ENCODE data around the gene TRAF3.
"Not testable (repeated sequence)": the region's sequence is repeated elsewhere in the genome, so short reads cannot be mapped to it uniquely, and the experiment has no call there.

Gene TRAF3

DNA sequence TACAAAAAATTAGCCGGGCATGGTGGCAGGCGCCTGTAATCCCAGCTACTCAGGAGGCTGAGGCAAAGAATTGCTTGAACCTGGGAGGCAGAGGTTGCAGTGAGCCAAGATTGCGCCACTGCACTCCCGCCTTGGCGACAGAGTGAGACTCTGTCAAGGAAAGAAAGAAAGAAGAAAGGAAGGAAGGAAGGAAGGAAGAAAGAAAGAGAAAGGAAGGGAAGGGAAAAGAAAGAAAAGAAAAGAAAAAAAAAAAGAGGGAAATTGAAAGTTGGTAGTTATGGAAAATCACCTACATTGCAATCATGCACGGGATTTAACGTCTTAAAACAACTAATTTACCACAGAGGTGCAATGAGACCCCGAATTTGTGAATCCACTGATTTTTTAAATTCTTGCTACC, 11.5 kb upstream of the TRAF3 start:
- not testable (repeated sequence) for H3K4me3 Mint-ChIP-seq; H3K27ac Mint-ChIP-seq; H3K36me3 Mint-ChIP-seq (ENCODE audit: low read depth); H3K27me3 Mint-ChIP-seq; H3K9me3 Mint-ChIP-seq
- peaks cover 16% of the 10 kb centered on the region for H3K4me1 Mint-ChIP-seq (ENCODE audit: low read depth)

DNA sequence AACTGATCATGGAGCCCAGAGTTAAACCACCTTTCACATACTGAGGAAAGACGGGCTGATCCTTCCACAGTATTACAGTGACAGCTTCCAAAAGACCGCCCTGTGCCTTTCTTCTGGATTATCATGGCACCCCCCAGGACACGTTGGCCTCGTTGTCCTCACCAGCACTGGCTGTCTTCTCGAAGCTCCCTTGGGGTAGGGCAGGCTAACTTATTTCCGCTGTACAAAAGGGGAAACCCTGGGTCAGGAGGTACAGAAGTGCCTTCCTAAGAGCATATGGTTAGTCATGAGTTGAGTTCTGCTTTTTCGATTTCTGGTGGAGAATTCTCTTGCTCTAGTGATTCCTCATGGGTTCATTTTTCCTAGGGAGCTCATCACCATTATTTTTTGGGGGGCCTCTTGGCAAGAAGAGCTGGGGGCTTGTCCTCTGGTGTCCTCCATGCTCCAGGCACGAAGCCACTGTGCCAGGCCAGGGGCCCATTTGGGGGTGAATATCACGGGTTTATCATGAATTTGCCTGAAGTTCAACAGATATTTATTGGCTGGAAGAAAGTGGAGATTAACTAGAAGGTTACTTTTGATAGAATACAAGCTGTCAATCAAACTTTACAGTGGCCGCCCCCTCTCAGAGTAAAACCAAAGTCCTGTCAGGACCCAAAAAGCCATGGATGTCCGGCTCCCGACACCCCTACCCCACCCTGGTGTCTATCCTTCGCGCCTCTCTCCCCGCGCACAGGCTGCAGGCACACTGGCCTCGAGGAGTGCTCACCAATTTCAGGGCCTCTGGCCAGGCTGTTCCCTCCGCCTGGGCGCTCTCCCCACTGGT, 8.8 kb upstream of the TRAF3 start:
- Mint-ChIP-seq H3K4me3 (no peak overlapping the region), H3K9me3 (no peaks in the 10 kb centered on the region), H3K4me1 (ENCODE audit: low read depth) (peaks cover 19% of the 10 kb centered on the region), H3K36me3 (ENCODE audit: low read depth) (no peaks in the 10 kb centered on the region), H3K27me3 (no peaks in the 10 kb centered on the region), H3K27ac (peak overlapping the region; percentile 77)

DNA sequence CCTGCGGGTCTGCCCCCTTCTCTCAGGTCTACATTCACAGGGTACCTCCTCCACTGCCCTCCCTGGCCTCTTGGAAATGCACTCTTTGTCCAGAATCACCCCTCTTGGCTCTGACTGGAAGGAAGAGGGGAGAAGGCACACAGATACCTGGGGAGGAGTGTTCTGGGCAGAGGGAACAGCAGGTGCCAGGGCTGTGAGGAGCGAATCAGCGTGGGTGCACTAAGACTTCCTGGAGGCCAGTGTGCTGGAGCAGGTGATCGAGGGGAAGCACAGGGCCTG, 8.3 kb upstream of the TRAF3 start:
- Mint-ChIP-seq H3K27me3 (no peaks in the 10 kb centered on the region), H3K27ac (no peak overlapping the region), H3K36me3 (ENCODE audit: low read depth) (no peaks in the 10 kb centered on the region), H3K4me3 (no peak overlapping the region), H3K9me3 (no peaks in the 10 kb centered on the region), H3K4me1 (ENCODE audit: low read depth) (peaks cover 21% of the 10 kb centered on the region)

DNA sequence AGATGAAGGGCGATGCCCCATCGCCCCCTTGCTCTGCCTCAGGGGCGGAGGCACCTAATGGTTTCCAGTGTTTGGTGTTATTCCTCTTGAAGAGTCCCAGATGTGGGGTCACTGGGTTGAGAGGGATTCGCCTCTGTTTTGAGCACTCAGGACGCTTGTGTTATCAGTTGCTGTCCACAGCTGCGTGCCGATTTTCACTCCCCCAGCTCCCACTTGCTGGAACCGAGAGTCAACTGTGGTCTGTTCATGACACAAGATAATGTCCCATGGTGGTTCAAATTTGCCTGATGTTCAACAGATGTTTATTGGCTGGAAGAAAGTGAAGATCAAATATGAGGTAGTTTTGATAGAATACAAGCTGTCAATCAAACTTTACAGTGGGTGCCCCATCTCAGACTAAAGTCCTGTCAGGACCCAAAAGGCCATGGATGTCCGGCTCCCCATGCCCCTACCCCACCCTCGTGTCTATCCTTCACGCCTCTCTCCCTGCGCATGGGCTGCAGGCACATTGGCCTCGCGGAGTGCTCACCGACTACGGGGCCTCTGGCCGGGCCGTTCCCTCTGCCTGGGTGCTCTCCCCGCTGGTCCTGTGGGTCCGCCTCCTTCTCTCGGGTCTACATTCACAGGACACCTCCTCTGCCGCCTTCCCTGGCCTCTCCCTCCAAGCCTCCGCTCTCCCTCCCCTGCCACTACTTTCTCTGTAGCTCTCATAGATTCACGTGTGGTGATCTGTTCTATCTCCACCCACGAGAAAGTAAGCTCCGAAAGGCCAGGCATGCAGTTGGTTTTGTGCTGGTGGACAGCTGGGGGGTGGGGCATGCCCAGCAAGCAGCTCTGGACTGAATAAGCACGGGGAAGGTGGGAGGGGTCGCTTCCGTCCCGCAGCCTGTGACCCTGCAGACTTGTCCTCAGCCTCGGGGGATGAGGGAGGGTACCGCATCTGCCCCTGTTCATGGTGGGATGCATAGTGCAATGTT, 6.8 kb upstream of the TRAF3 start:
- Mint-ChIP-seq H3K9me3 (no peaks in the 10 kb centered on the region), H3K4me3 (no peak overlapping the region), H3K27me3 (no peaks in the 10 kb centered on the region), H3K36me3 (ENCODE audit: low read depth) (no peaks in the 10 kb centered on the region), H3K27ac (peak overlapping the region; percentile 8), H3K4me1 (ENCODE audit: low read depth) (peaks cover 27% of the 10 kb centered on the region)

DNA sequence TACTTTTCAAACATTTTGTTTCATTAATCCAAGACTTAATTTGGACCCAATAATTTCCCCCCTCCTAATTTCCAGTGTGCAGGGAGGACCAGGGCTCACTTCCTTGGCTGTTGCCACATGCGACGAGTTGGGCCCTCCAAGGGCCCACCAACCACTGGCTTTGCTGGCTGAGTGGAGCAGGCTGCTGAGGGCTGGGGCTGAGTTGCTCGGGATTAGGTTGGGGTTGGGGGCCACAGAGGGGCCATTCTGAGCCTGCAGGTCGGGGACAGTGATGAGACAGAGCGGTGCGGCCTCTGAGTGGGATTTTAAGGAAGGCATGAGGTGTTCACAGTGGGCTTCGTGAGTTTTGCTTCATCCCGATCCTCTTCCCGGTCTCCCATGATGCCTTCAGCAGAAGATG, 6.1 kb upstream of the TRAF3 start:
- Mint-ChIP-seq H3K9me3 (no peaks in the 10 kb centered on the region), H3K27me3 (no peaks in the 10 kb centered on the region), H3K4me3 (no peak overlapping the region), H3K36me3 (ENCODE audit: low read depth) (no peaks in the 10 kb centered on the region), H3K4me1 (ENCODE audit: low read depth) (peaks cover 34% of the 10 kb centered on the region), H3K27ac (no peak overlapping the region)

DNA sequence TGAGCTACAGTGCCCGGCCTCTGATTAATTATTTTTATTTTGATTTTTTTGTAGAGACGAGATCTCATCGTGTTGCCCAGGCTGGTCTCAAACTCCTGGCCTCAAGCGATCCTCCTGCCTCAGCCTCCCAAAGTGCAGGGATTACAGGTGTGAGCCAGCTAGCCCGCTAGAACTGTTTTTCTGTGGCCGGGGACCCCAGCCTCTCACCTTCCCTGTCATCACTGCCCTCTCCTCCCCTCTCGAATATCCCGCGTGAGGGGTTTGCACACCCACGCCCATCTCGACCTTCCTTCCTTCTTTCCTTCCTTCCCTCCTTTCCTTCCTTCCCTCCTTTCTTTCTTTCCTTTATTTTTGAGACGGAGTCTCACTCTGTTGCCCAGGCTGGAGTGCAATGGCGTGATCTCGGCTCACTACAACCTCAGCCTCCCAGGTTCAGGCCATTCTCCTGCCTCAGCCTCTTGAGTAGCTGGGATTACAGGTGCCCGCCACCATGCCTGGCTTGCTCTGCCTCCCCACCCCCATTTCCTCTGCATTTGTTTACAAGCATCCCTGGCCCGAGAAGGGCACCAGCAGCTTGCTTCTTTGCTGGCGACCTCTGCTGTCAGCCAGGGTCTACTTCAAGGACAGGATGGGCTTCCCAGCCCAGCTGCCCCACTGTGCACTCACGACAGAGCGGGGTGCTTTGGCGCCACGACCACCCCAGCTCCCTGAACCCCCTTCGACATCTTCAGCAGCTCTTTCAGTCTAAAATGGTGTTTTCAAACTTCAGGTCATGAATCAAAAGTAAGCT, 4.3 kb upstream of the TRAF3 start:
- Mint-ChIP-seq H3K27me3 (no peaks in the 10 kb centered on the region), H3K27ac (peak overlapping the region; percentile 50), H3K9me3 (no peaks in the 10 kb centered on the region), H3K36me3 (ENCODE audit: low read depth) (no peaks in the 10 kb centered on the region), H3K4me3 (no peak overlapping the region), H3K4me1 (ENCODE audit: low read depth) (peaks cover 40% of the 10 kb centered on the region)

DNA sequence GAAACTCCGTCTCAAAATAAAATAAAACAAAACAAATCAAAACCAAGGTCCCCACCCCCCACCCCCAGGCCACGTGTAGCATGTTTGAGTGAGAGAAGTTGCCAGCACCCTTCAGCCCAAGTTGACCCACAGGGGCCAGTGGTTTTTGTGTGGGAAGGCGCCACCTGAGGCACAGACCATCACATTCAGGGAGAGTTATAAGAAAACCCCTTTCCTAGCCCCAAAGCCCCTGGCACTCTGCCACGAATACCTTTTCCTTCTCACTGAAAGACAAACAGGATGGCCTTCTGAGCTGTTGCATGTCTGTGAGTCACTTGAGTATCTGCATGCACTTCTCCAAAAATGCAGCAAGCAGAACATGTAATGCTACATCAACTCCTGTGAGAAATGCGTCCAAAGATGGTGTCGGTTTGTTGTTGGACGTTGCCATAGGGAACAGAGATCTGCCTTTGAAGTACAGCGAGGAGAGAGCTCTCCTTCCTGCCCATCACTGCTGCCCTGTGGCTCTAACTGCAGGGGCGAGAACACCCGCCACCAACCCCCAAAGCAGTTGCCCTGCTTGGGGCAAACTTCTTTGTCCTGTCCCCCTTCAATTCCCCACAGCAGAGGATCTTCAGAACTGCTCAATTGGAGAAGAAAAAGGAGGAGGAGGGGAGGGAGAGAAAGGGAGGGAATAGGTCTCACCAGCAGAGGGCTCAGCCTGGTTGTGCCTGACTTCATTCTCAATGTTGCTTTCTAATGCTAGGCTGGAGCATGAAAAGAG, 2.7 kb upstream of the TRAF3 start:
- Mint-ChIP-seq H3K27me3 (no peaks in the 10 kb centered on the region), H3K4me1 (ENCODE audit: low read depth) (peaks cover 43% of the 10 kb centered on the region), H3K4me3 (peak overlapping the region; percentile 60), H3K36me3 (ENCODE audit: low read depth) (peaks cover 14% of the 10 kb centered on the region), H3K27ac (peak overlapping the region; percentile 89), H3K9me3 (no peaks in the 10 kb centered on the region)

DNA sequence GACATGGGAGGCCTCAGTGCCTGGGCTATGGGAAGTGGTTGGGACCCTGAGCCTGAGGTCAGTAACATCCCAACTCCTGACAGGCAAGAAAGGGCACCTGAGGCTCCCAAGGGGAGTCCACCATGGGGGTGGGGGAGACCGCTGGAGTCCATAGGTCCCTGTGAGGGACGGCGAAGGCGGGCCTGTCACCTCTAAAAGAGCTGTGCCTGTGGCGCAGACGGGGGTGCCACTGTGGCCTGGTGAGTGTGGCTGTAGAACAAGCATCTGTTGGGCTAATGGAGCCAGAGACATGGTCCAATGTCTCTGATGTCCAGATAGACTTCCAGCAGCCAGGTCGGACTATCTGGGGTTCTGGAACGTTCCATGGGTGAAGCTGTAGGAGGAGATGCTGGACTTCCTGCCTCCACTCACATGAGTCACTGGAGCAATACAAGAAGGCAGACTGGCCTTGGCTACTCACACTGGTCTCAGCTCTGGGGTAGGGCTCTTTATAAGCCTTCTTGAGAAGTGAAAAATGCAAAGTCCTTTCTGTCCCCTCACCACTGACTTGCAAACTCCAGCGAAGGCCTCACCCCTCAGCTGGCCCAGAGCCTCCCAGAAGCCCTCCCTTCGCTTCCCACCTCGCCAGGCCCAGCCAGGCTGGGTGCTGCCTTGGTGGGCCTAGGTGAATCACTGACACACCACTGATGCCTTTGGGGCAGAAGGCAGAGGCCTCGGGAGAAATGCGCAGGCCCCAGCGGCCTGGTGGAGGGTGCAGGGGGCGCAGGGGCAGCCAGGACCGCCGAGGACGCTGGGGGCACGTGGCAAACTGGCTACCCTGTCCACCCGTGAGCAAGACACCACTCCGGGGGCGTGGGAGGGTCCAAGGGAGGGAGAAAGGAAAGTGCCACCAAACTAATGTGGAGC, 1.1 kb upstream of the TRAF3 start:
- H3K27me3 Mint-ChIP-seq, result no peaks in the 10 kb centered on the region
- H3K27ac Mint-ChIP-seq, result peak overlapping the region; percentile 83
- peaks cover 27% of the 10 kb centered on the region for H3K36me3 Mint-ChIP-seq (ENCODE audit: low read depth)
- H3K4me3 Mint-ChIP-seq, result peak overlapping the region; percentile 72
- H3K4me1 Mint-ChIP-seq (ENCODE audit: low read depth), result peaks cover 58% of the 10 kb centered on the region
- no peaks in the 10 kb centered on the region for H3K9me3 Mint-ChIP-seq

DNA sequence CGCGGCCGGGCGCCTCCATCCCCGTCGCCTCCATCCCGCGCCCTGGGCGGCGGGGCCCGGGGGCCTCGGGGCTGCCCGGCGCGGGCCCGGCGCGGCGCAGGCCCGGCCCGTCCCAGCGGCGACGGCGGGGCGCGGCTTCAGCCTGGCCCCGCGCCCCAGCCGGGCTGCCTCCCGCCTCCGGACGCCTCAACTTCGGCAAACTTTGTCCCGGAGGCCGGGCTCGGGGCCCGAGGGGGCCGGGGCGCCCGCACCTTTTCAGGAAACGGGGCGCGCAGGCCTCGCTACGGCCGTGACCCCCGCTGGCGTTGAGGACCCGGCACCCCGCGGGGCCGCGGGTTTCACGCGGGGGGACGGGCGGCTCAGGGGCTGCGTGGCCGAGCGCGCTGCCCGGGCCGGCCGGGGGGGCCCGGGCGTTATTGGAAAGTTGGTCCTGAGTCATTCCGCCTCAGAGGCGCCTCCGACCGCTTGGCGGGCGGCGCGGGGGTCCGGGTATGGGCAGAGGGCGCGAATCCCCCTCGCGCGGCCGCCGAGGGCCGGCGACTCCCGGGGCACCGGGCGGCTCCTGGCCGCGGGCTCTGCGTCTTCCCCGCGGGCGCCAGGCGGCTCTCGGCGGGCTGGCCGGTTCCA, 575 bp downstream of the TRAF3 start:
- H3K4me1 Mint-ChIP-seq (ENCODE audit: low read depth), result peaks cover 67% of the 10 kb centered on the region

DNA sequence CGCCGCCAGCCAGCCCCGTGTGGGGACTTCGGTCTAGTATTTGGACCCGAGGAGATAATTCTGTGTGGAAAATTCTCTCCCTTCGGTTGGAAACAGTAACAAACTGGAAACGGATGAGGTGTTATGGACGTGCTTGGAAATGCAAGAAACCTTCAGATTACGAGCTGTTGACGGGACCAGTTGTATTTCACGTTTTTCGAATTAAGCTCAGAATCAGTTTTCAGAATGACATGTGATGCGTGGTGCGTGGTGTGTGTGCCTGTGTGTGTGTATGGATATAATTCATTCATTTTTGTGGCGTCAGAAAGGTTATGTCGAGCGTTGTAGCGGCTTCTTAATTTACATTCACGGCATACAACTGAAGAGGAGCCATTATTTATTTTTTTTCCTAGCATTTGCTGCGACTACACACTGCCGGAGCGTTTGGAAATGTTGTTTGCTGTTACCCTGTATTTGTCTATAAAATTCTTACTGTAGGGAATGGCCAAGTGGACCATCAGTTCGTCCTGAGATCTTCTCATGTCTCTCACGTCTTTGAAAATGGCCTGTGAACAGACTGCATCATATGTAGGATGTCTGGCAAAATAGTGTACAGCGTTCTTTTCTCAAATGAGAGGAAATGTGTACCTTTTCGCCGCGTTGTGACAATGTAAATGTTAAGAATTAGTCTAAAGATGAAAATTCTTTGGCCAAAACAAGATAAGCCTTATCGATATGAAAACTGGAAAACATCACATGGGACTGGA, 1.3 kb downstream of the TRAF3 start:
- Mint-ChIP-seq H3K9me3 (no peaks in the 10 kb centered on the region), H3K36me3 (ENCODE audit: low read depth) (peaks cover 37% of the 10 kb centered on the region), H3K4me1 (ENCODE audit: low read depth) (peaks cover 69% of the 10 kb centered on the region), H3K27ac (peak overlapping the region; percentile 96), H3K4me3 (peak overlapping the region; percentile 92), H3K27me3 (no peaks in the 10 kb centered on the region)

More for the DNA sequence above, 575 bp downstream of the TRAF3 start:
- Mint-ChIP-seq H3K36me3 (ENCODE audit: low read depth) (peaks cover 34% of the 10 kb centered on the region), H3K4me3 (peak overlapping the region; percentile 92), H3K9me3 (no peaks in the 10 kb centered on the region), H3K27me3 (no peaks in the 10 kb centered on the region), H3K27ac (peak overlapping the region; percentile 96)

DNA sequence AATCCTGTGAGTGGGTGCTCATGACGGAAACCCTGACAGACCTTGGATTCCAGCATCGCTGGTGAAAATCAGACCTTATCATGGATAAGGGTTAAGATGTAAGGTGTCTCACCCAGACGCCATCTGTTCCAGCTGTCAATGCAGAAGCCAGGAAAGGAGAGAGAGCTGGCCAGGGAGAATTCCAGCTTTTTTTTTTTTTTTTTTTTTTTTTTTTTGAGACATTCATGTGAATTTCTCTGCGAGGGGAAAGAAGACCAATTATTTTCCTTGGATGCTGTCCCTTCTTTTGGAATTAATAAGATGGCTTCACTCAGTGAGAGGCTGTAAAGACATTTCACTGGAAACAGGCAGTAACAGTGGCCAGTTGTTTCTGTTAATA, 1.8 kb downstream of the TRAF3 start:
- Mint-ChIP-seq H3K27me3 (no peaks in the 10 kb centered on the region), H3K9me3 (no peaks in the 10 kb centered on the region), H3K36me3 (ENCODE audit: low read depth) (peaks cover 37% of the 10 kb centered on the region), H3K4me3 (peak overlapping the region; percentile 92), H3K4me1 (ENCODE audit: low read depth) (peaks cover 73% of the 10 kb centered on the region), H3K27ac (peak overlapping the region; percentile 96)

DNA sequence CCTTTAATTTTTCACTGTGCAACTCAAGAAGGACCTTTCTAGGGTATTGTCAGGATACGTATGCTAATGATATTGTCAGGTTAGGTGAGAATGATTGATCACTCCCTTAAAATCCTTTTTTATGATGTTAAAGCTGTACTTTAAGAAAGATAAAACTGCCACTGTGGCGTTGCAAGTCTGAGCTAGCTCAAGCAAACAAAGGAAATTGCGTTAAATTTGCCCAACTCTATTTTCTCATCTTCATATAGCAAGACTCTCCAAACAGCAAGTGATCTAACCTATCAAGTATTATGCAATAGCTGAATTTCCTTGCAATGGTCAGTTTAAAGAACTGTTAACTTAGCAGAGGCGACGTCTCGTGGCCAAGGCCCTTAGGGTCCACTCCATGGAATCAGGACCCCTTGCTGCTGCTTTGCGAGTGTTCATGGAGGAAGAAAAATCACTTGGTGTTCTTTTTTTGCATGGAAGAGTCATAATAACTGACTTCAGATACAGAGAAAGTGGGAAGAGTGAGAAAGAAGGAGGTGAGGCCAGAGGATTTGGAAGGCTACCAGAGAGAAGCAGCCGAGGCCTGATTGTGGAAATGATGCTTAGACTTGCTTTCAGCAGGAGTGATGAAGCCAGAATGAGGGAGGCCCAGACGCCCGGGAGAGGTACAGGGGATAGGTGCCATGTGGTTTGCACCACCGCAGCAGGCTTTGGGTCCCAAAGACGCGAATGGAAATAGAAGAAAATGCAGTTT, 2.5 kb downstream of the TRAF3 start:
- H3K27ac Mint-ChIP-seq, result peak overlapping the region; percentile 96
- H3K4me1 Mint-ChIP-seq (ENCODE audit: low read depth), result peaks cover 71% of the 10 kb centered on the region
- H3K27me3 Mint-ChIP-seq, result no peaks in the 10 kb centered on the region
- peak overlapping the region; percentile 92 for H3K4me3 Mint-ChIP-seq
- H3K36me3 Mint-ChIP-seq (ENCODE audit: low read depth), result peaks cover 40% of the 10 kb centered on the region
- H3K9me3 Mint-ChIP-seq, result no peaks in the 10 kb centered on the region

Measured in stimulated activated naive CD8-positive, alpha-beta T cell treated with anti-CD3 and anti-CD28 coated beads, Interleukin-15, Interleukin-2, amounts not matched to agents 100 ng/mL and 50 ng/mL, for 24 hours (primary cell).